Stimulated activated naive B cell treated with anti-CD40 and anti-IgM and Interleukin-4, amounts not matched to agents 10 μg/mL and 1 μg/mL and 100 μg/mL, for 72 hours (primary cell): ENCODE measurements around the gene ARCN1.
A peak's percentile ranks its signal among the peaks of the same experiment; 100 is the strongest.

Experiments
- ATAC-seq, 2 donors: fragments of 150-1000 bp; cut with Tn5 transposase; replicated peaks; 2 replicates each; pipeline ENCODE4 v1.10.0; 2021; ENCODE audit warnings: moderate library complexity in 1 of 2
- DNase-seq: peaks from one replicate; pipeline ENCODE4 v3.0.0; 2021
- H3K27ac Mint-ChIP-seq: one replicate; pipeline ENCODE4 v1.8.0; 2022; ENCODE audit warnings: mild to moderate bottlenecking, mixed read lengths
- H3K27me3 Mint-ChIP-seq, 2 donors: one replicate each; pipeline ENCODE4 v1.8.0; 2022; ENCODE audit warnings: mixed read lengths in 2 of 2
- H3K36me3 Mint-ChIP-seq, 2 donors: one replicate each; pipeline ENCODE4 v1.8.0; 2022; ENCODE audit warnings: mixed read lengths in 2 of 2, mild to moderate bottlenecking in 1 of 2
- H3K4me1 Mint-ChIP-seq, 2 donors: one replicate each; pipeline ENCODE4 v1.8.0; 2022; ENCODE audit warnings: mixed read lengths in 2 of 2, mild to moderate bottlenecking in 1 of 2
- H3K4me3 Mint-ChIP-seq, 2 donors: one replicate each; pipeline ENCODE4 v1.8.0; 2022; ENCODE audit warnings: mild to moderate bottlenecking in 2 of 2, mixed read lengths in 2 of 2, moderate library complexity in 1 of 2
- H3K9me3 Mint-ChIP-seq, 2 donors: one replicate each; pipeline ENCODE4 v1.8.0; 2022; ENCODE audit warnings: mixed read lengths in 2 of 2, mild to moderate bottlenecking in 1 of 2

Gene ARCN1

DNA sequence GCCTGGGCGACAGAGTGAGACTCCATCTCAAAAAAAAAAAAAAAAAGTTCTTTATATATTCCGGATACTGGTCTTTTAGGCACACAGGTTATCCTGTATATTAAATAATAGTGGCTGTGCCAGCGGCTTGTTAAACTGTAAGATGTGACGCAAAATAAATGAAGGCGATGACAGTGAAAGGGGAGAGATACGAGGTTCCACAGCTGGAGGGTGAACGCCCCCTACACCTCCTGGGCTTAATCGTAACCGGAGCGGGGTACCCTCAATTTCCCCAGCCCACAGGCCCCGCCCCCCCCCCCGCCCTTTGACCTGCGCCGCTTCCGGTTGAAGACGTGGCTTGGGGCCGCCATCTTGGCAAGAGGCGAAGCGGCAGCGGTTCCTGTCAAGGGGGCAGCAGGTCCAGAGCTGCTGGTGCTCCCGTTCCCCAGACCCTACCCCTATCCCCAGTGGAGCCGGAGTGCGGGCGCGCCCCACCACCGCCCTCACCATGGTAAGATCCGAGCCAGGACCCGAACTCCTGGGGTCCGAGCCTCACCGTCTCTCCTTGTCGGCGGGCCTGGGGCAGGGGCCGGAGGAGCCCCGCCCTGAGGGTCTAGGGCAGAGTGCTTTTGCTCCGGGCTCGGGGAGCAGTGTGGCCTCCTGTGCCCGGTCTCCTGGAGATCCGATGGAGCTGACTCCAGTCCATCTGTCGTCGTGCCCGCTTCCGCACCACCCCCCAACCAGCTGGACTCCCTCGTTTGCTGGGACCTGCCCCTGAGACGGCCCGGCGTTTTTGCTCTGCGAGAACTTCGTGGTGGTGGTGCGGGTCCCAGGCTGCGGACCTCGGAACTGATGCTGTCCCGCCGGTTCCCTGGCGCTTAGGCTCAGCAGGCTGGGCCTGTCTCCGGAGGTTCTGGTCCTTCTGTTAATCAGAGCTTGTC, at the start of gene ARCN1:
TSS of gene ARCN1 (plus strand) at position 349 of the 920 bp plus-strand sequence. CDS start at position 488, 139 bp downstream.
- H3K27ac Mint-ChIP-seq, result peak within 1 kb of the TSS; percentile 95
- H3K36me3 Mint-ChIP-seq, result peaks cover 5 to 10% of the 10 kb centered on the region in 2 donors
- peak; percentile 86 to 88 for ATAC-seq
- peak within 1 kb of the TSS; percentile 95 to 97 for H3K4me3 Mint-ChIP-seq
- DNase-seq, result peak; percentile 62
- H3K4me1 Mint-ChIP-seq, result peaks cover 26 to 41% of the 10 kb centered on the region in 2 donors
- H3K27me3 Mint-ChIP-seq, result no peaks in the 10 kb centered on the region
- no peaks in the 10 kb centered on the region for H3K9me3 Mint-ChIP-seq

DNA sequence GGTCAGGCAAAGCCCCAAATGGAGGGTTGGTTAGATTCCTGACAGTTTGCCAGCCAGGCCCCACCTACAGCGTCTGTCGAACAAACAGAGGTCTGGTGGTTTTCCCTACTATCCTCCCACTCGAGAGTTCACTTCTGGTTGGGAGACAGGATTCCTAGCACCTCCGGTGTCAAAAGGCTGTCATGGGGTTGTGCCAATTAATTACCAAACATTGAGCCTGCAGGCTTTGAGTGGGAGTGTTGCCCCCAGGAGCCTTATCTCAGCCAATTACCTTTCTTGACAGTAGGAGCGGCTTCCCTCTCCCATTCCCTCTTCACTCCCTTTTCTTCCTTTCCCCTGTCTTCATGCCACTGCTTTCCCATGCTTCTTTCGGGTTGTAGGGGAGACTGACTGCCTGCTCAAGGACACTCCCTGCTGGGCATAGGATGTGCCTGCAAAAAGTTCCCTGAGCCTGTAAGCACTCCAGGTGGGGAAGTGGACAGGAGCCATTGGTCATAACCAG, 49.6 kb upstream of the ARCN1 start:
- H3K36me3 Mint-ChIP-seq, result peaks cover 28 to 39% of the 10 kb centered on the region in 2 donors
- no peak overlapping the region for H3K4me3 Mint-ChIP-seq
- no peaks in the 10 kb centered on the region for H3K27me3 Mint-ChIP-seq
- peak overlapping the region; percentile 62 for H3K27ac Mint-ChIP-seq
- peaks cover 7 to 9% of the 10 kb centered on the region in 2 donors for H3K4me1 Mint-ChIP-seq
- DNase-seq (no peak), ATAC-seq (no peak)
- H3K9me3 Mint-ChIP-seq, result no peaks in the 10 kb centered on the region

DNA sequence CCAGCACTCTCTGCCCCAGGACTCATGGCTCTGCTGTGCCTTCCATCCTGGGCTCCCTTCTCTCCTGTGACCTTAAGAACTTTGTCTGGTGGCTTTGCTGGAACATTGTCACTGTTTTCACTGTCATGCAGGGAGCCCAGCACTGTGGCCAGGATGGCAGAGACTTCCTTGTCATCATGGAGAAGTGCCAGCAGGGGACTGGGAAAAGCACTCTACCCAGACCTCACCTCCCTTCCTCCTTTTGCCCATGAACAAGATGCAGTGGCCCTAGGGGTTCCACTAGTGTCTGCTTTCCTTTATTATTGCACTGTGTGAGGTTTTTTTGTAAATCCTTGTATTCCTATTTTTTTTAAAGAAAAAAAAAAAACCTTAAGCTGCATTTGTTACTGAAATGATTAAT, 47.9 kb upstream of the ARCN1 start:
- Mint-ChIP-seq H3K27me3 (no peaks in the 10 kb centered on the region), H3K4me3 (no peak overlapping the region), H3K36me3 (peaks cover 32 to 39% of the 10 kb centered on the region in 2 donors), H3K27ac (no peak overlapping the region), H3K9me3 (no peaks in the 10 kb centered on the region), H3K4me1 (peaks cover 11 to 13% of the 10 kb centered on the region in 2 donors)
- ATAC-seq, result no peak
- DNase-seq, result no peak

DNA sequence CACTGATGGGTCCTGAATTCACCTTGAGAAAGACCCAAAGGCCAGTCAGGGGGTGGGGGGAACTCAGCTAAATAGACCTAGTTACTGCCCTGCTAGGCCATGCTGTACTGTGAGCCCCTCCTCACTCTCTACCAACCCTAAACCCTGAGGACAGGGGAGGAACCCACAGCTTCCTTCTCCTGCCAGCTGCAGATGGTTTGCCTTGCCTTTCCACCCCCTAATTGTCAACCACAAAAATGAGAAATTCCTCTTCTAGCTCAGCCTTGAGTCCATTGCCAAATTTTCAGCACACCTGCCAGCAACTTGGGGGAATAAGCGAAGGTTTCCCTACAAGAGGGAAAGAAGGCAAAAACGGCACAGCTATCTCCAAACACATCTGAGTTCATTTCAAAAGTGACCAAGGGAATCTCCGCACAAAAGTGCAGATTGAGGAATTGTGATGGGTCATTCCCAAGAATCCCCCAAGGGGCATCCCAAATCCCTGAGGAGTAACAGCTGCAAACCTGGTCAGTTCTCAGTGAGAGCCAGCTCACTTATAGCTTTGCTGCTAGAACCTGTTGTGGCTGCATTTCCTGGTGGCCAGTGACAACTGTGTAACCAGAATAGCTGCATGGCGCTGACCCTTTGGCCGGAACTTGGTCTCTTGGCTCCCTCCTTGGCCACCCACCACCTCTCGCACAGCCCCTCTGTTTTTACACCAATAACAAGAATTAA, 47.3 kb upstream of the ARCN1 start:
- Mint-ChIP-seq H3K27ac (peak overlapping the region; percentile 69), H3K36me3 (peaks cover 29 to 33% of the 10 kb centered on the region in 2 donors), H3K4me1 (peaks cover 17 to 18% of the 10 kb centered on the region in 2 donors), H3K9me3 (no peaks in the 10 kb centered on the region), H3K27me3 (no peaks in the 10 kb centered on the region), H3K4me3 (no peak overlapping the region)
- ATAC-seq (no peak), DNase-seq (no peak)

DNA sequence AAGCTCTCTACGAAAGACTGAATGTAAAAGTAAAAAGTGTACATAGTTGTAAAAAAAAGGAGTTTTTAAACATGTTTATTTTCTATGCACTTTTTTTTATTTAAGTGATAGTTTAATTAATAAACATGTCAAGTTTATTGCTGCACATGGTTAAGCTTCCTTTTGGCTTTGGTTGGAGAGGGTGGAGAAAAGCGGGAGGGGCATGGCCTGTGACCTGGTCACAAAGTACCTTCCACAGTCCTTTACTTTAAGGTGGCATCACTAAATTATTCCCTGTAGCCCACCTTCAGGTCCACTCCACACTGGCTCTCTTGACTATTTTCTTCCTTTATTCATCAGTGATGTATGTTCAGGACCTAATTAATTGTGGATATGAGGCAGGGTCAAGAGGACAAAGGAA, 45.5 kb upstream of the ARCN1 start:
- Mint-ChIP-seq H3K36me3 (peaks cover 23 to 26% of the 10 kb centered on the region in 2 donors), H3K9me3 (no peaks in the 10 kb centered on the region), H3K4me3 (no peak overlapping the region), H3K27ac (no peak overlapping the region), H3K27me3 (no peaks in the 10 kb centered on the region), H3K4me1 (peaks cover 27 to 28% of the 10 kb centered on the region in 2 donors)
- DNase-seq (no peak), ATAC-seq (no peak)

DNA sequence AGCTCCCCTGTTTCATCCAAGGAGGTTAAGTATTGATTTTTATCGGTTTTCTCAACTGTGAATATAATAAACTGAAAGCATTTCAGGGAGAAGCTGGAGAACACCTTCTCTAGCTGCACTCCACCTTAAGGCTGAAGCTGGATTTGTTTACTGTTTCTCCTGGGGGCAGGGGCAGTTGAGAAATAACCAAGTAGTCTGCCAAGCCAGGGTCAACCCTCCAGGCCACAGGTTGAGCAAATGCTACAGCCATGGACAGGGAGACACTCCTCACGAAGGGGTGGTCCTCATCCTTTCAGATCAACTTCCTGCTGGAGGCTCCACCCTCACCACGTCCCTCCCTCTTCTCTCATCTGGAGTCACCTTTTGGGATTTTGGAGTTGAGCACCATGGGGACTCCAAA, 45.1 kb upstream of the ARCN1 start, which contains the start of gene TTC36:
TSS of gene TTC36 (plus strand) at position 366 of the 400 bp plus-strand sequence. CDS start at position 387, 21 bp downstream.
- H3K36me3 Mint-ChIP-seq, result peaks cover 23% of the 10 kb centered on the region in 2 donors
- no peaks in the 10 kb centered on the region for H3K9me3 Mint-ChIP-seq
- peaks cover 30 to 32% of the 10 kb centered on the region in 2 donors for H3K4me1 Mint-ChIP-seq
- H3K27me3 Mint-ChIP-seq, result no peaks in the 10 kb centered on the region
- no peak for ATAC-seq
- no peak for DNase-seq
- H3K4me3 Mint-ChIP-seq, result no peak within 1 kb of the TSS
- no peak within 1 kb of the TSS for H3K27ac Mint-ChIP-seq

DNA sequence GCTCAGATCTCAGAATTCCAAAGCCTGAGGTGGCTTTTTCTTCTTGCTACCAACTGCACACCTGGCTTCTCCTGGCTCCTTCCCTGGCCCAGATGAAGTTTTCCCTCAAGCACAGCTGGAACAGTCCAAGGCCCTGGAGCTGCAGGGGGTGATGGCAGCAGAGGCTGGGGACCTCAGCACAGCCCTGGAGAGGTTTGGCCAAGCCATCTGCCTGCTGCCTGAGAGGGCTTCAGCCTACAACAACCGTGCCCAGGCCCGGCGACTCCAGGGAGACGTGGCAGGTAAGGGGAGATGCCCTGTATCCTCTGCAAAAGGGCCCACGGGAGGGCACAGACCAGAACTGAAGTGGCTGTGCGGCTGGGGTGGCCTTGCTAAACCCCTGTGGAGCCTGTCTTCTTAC, 43.7 kb upstream of the ARCN1 start:
- ATAC-seq (no peak), DNase-seq (no peak)
- H3K27ac Mint-ChIP-seq, result no peak overlapping the region
- no peaks in the 10 kb centered on the region for H3K27me3 Mint-ChIP-seq
- peaks cover 18 to 26% of the 10 kb centered on the region in 2 donors for H3K36me3 Mint-ChIP-seq
- no peak overlapping the region for H3K4me3 Mint-ChIP-seq
- peaks cover 29 to 34% of the 10 kb centered on the region in 2 donors for H3K4me1 Mint-ChIP-seq
- no peaks in the 10 kb centered on the region for H3K9me3 Mint-ChIP-seq

DNA sequence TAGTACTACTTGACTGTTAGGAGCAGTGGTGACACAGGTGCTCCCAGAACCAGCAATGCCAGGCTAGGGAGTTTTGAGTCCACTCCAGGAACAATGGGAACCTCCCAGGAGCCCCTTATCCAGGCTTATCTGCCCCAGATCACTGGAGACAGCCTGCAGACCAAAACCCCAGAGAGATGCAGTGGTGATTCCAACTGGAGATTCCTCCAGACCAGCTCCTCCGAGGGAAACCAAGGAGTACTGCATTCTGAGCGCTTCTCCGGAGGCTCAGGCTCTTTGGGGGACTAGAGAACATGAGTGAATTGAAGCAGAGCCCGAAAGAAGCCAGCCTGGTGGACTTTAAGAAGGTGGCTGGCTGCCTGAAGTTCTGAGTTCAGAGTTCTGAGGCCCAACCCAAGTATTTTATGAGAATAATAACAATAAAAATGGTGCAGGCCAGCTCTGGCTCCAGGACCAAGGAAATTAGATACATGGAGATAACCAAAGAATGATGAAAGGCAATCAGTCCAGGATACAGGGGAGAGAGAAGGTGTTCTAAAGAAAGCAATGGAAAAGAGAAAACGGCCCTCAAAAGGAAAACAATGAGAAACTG, 42.5 kb upstream of the ARCN1 start:
- H3K9me3 Mint-ChIP-seq, result no peaks in the 10 kb centered on the region
- H3K36me3 Mint-ChIP-seq, result peaks cover 9 to 17% of the 10 kb centered on the region in 2 donors
- H3K27me3 Mint-ChIP-seq, result no peaks in the 10 kb centered on the region
- H3K4me3 Mint-ChIP-seq, result peak overlapping the region; percentile 89 to 91
- ATAC-seq, result no peak
- H3K4me1 Mint-ChIP-seq, result peaks cover 26 to 31% of the 10 kb centered on the region in 2 donors
- no peak overlapping the region for H3K27ac Mint-ChIP-seq
- no peak for DNase-seq

DNA sequence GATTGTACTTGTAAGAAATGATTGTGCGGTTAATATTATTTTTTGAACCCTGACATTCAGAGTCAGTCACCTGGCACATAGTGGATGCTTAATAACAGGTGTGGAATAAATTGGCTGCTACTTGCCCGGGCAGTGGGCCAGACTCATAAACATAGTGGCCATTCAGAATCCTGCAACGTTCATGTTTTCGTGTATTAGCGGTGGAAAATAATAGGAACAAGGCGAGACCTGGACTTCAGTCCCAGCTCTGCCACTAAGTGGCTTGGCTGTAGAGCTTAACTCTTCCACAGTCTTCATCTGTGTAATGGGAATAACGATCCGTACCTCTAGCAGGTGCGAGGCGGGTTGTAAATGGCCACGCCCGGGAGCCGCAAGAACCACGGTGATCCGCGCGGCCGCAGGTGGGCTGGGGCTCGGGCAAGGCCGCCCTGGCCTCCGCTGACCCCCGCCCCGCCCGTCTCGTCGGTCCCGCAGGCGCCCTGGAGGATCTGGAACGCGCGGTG, 42.0 kb upstream of the ARCN1 start:
- Mint-ChIP-seq H3K9me3 (no peaks in the 10 kb centered on the region), H3K27me3 (no peaks in the 10 kb centered on the region), H3K4me1 (peaks cover 22 to 27% of the 10 kb centered on the region in 2 donors), H3K36me3 (peaks cover 6 to 12% of the 10 kb centered on the region in 2 donors), H3K4me3 (peak overlapping the region; percentile 89 to 91), H3K27ac (peak overlapping the region; percentile 25)
- DNase-seq, result no peak
- no peak for ATAC-seq

DNA sequence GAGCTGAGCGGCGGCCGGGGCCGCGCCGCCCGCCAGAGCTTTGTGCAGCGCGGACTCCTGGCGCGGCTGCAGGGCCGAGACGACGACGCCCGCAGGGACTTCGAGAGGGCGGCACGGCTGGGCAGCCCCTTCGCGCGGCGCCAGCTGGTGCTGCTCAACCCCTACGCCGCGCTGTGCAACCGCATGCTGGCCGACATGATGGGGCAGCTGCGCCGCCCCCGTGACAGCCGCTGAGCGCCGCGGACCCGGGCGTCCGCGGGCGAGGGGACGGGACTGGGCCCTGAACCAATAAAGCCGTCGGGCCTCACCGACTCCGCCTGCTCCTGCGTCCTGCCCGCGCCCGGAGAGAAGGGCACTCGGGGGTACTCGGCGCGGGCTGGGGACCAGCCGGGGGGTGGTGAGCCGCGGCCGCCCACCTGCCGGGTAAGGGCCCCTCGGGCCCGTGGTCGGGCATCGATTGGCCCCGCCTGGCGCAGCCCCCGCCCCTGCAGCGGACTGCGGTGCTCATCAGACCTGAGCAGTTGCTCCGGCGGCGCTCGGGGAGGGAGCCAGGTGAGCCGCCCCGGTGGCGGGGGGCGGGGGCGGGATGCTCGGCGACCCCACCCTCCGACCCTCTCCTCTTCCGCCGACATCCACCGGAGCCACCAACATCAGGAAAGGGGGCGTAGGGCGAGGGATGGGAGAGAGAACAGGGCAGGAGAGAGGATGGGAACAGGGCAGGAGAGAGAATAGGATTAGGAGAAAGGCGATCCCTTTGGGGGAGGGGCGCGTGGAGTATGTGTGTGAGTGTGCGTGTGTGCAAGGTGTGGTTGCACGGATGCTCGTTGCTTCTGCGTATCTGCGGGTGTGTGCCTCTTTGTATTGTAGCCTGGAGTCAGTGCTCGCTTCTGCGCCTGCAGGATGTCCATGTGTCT, 41.3 kb upstream of the ARCN1 start, which contains the start of gene TMEM25:
TSS of gene TMEM25 (plus strand) at position 510 of the 914 bp plus-strand sequence. CDS start 610 bp downstream, outside the sequence.
- Mint-ChIP-seq H3K9me3 (no peaks in the 10 kb centered on the region), H3K36me3 (peaks cover 6 to 12% of the 10 kb centered on the region in 2 donors), H3K4me1 (peaks cover 22 to 27% of the 10 kb centered on the region in 2 donors)

DNA sequence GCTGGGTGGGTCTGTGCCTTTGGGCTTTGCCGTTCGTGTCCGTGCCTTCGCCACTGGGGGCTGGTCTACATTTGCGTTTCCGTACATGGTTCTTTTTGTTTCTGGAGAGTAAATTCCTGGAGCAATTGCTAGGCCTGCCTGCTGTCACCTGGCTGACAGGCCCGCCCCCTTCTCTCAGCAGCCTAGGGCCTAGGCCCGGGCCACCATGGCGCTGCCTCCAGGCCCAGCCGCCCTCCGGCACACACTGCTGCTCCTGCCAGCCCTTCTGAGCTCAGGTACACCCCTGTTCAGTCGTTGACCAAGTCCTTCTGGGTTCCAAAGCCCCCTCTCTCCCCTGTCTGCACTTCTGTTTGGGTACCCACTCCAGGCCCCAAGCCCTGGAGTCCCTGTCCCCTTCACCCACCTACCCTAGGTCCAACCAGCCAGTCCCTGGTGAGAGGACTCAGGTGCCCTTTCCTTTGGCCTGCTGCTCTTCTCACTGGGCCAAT, 40.6 kb upstream of the ARCN1 start:
- H3K27ac Mint-ChIP-seq, result peak overlapping the region; percentile 81
- H3K9me3 Mint-ChIP-seq, result no peaks in the 10 kb centered on the region
- ATAC-seq (peak; percentile 14 to 23), DNase-seq (no peak)
- H3K4me3 Mint-ChIP-seq, result peak overlapping the region; percentile 89 to 91
- peaks cover 6 to 12% of the 10 kb centered on the region in 2 donors for H3K36me3 Mint-ChIP-seq
- H3K27me3 Mint-ChIP-seq, result no peaks in the 10 kb centered on the region
- H3K4me1 Mint-ChIP-seq, result peaks cover 22 to 27% of the 10 kb centered on the region in 2 donors

More for the DNA sequence above, 41.3 kb upstream of the ARCN1 start, which contains the start of gene TMEM25:
- Mint-ChIP-seq H3K27me3 (no peaks in the 10 kb centered on the region), H3K4me3 (peak within 1 kb of the TSS; percentile 89 to 91), H3K27ac (peak within 1 kb of the TSS; percentile 81)
- DNase-seq, result peak; percentile 60
- peak; percentile 81 to 86 for ATAC-seq

DNA sequence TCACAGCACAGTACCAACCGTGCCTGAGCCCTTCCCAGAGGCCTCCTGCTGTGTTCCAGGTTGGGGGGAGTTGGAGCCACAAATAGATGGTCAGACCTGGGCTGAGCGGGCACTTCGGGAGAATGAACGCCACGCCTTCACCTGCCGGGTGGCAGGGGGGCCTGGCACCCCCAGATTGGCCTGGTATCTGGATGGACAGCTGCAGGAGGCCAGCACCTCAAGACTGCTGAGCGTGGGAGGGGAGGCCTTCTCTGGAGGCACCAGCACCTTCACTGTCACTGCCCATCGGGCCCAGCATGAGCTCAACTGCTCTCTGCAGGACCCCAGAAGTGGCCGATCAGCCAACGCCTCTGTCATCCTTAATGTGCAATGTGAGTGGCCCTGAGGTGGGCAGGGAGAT, 40.1 kb upstream of the ARCN1 start:
- Mint-ChIP-seq H3K4me3 (peak overlapping the region; percentile 89 to 91), H3K36me3 (peaks cover 6 to 12% of the 10 kb centered on the region in 2 donors), H3K27me3 (no peaks in the 10 kb centered on the region), H3K4me1 (peaks cover 22 to 27% of the 10 kb centered on the region in 2 donors), H3K27ac (no peak overlapping the region), H3K9me3 (no peaks in the 10 kb centered on the region)
- DNase-seq (no peak), ATAC-seq (no peak)
